Activated CD4-positive, alpha-beta T cell treated with anti-CD3 and anti-CD28 coated beads, Interleukin-2, amount 10 ng/mL, durations not matched to agents 24 days and 14 days (primary cell): Measurements from ENCODE around the gene TMEM204. TPM values are rescaled to one million over a fixed set of nuclear protein-coding genes. Genes with fewer than 3 reads are reported as not detected.

ENCODE experiments used
- DNase-seq: peaks from one replicate; pipeline ENCODE4 v3.0.0; 2022
- H3K27ac Mint-ChIP-seq: one replicate; pipeline ENCODE4 v1.8.0; 2022; ENCODE audit warnings: mild to moderate bottlenecking, mixed read lengths
- H3K27me3 Mint-ChIP-seq: one replicate; pipeline ENCODE4 v1.8.0; 2022; ENCODE audit warnings: mixed read lengths
- H3K36me3 Mint-ChIP-seq: one replicate; pipeline ENCODE4 v1.8.0; 2022; ENCODE audit warnings: low read depth, mild to moderate bottlenecking, mixed read lengths
- H3K4me1 Mint-ChIP-seq: one replicate; pipeline ENCODE4 v1.8.0; 2021; ENCODE audit warnings: mixed read lengths
- H3K4me3 Mint-ChIP-seq: one replicate; pipeline ENCODE4 v1.8.0; 2022; ENCODE audit warnings: mild to moderate bottlenecking, moderate library complexity, mixed read lengths
- H3K9me3 Mint-ChIP-seq: one replicate; pipeline ENCODE4 v1.8.0; 2021; ENCODE audit warnings: mixed read lengths
- intact Hi-C: fragments of 100-400 bp; cut with micrococcal nuclease; formaldehyde crosslinking; loops from one replicate; pipeline ENCODE4 v1.15.1; 2023
- total RNA-seq: library from RNA; stranded (reverse); gene quantifications from 2 replicates; pipeline ENCODE4 v1.2.3, GENCODE V29; 2022

TMEM204 gene
- total RNA-seq, 1 donor from 2014 or later: 20.8 TPM

GRCh38 chr16:1520461-1520860 lies 13.0 kb upstream of the TMEM204 start:
- intact Hi-C loops: no loop called here

GRCh38 chr16:1523581-1524245 lies 9.8 kb upstream of the TMEM204 start:
- intact Hi-C loops: no loop called here
- no peaks in the 10 kb centered on the region for H3K27me3 Mint-ChIP-seq
- H3K4me1 Mint-ChIP-seq: peaks cover 16% of the 10 kb centered on the region
- no peaks in the 10 kb centered on the region for H3K9me3 Mint-ChIP-seq
- no peak overlapping the region for H3K4me3 Mint-ChIP-seq
- no peaks in the 10 kb centered on the region for H3K36me3 Mint-ChIP-seq
- no peak for DNase-seq
- no peak overlapping the region for H3K27ac Mint-ChIP-seq

More at GRCh38 chr16:1520461-1520860, 13.0 kb upstream of the TMEM204 start:
- Mint-ChIP-seq H3K27ac (no peak overlapping the region), H3K4me1 (peaks cover under 1% of the 10 kb centered on the region), H3K27me3 (no peaks in the 10 kb centered on the region), H3K9me3 (no peaks in the 10 kb centered on the region), H3K36me3 (no peaks in the 10 kb centered on the region), H3K4me3 (no peak overlapping the region)
- no peak for DNase-seq

- Mint-ChIP-seq H3K9me3 (no peaks in the 10 kb centered on the region), H3K4me1 (peaks cover 16% of the 10 kb centered on the region)
- DNase-seq: no peak
Measured at GRCh38 chr16:1524366-1524765, 9.1 kb upstream of the TMEM204 start.

GRCh38 chr16:1525871-1526607 lies 7.4 kb upstream of the TMEM204 start:
- no peaks in the 10 kb centered on the region for H3K9me3 Mint-ChIP-seq
- intact Hi-C loops: no loop called here
- no peak overlapping the region for H3K27ac Mint-ChIP-seq
- no peak for DNase-seq
- H3K4me3 Mint-ChIP-seq: peak overlapping the region; percentile 32
- no peaks in the 10 kb centered on the region for H3K27me3 Mint-ChIP-seq
- H3K36me3 Mint-ChIP-seq: no peaks in the 10 kb centered on the region
- peaks cover 20% of the 10 kb centered on the region for H3K4me1 Mint-ChIP-seq

More at GRCh38 chr16:1524366-1524765, 9.1 kb upstream of the TMEM204 start:
- Mint-ChIP-seq H3K27ac (no peak overlapping the region), H3K27me3 (no peaks in the 10 kb centered on the region), H3K4me3 (no peak overlapping the region), H3K36me3 (no peaks in the 10 kb centered on the region)
- intact Hi-C loops: no loop called here

- no peaks in the 10 kb centered on the region for H3K36me3 Mint-ChIP-seq
- H3K4me1 Mint-ChIP-seq: peaks cover 20% of the 10 kb centered on the region
- no peaks in the 10 kb centered on the region for H3K9me3 Mint-ChIP-seq
- peak overlapping the region; percentile 45 for H3K27ac Mint-ChIP-seq
- intact Hi-C loops: no loop called here
- DNase-seq: peak; percentile 78
- no peaks in the 10 kb centered on the region for H3K27me3 Mint-ChIP-seq
- peak overlapping the region; percentile 8 for H3K4me3 Mint-ChIP-seq
Measured at GRCh38 chr16:1526608-1527555, 6.6 kb upstream of the TMEM204 start.

GRCh38 chr16:1527836-1528811 lies 5.3 kb upstream of the TMEM204 start:
- Mint-ChIP-seq H3K9me3 (no peaks in the 10 kb centered on the region), H3K4me3 (no peak overlapping the region), H3K36me3 (no peaks in the 10 kb centered on the region), H3K4me1 (peaks cover 22% of the 10 kb centered on the region), H3K27me3 (no peaks in the 10 kb centered on the region), H3K27ac (peak overlapping the region; percentile 56)
- DNase-seq: no peak
- intact Hi-C loops: no loop called here

- peaks cover 24% of the 10 kb centered on the region for H3K4me1 Mint-ChIP-seq
- no peak overlapping the region for H3K4me3 Mint-ChIP-seq
- no peak for DNase-seq
- intact Hi-C loops: no loop called here
- H3K27ac Mint-ChIP-seq: peak overlapping the region; percentile 69
- H3K9me3 Mint-ChIP-seq: no peaks in the 10 kb centered on the region
- H3K27me3 Mint-ChIP-seq: no peaks in the 10 kb centered on the region
- H3K36me3 Mint-ChIP-seq: no peaks in the 10 kb centered on the region
Measured at GRCh38 chr16:1528921-1529537, 4.4 kb upstream of the TMEM204 start.

GRCh38 chr16:1530349-1530882 lies 3.0 kb upstream of the TMEM204 start:
- peaks cover 29% of the 10 kb centered on the region for H3K4me1 Mint-ChIP-seq
- intact Hi-C loops: no loop called here
- no peak overlapping the region for H3K27ac Mint-ChIP-seq
- H3K36me3 Mint-ChIP-seq: peaks cover 8% of the 10 kb centered on the region
- H3K4me3 Mint-ChIP-seq: no peak overlapping the region
- no peaks in the 10 kb centered on the region for H3K27me3 Mint-ChIP-seq
- DNase-seq: no peak
- H3K9me3 Mint-ChIP-seq: no peaks in the 10 kb centered on the region

GRCh38 chr16:1530883-1531637 lies 2.4 kb upstream of the TMEM204 start:
- no peak for DNase-seq
- H3K27me3 Mint-ChIP-seq: no peaks in the 10 kb centered on the region
- peaks cover 28% of the 10 kb centered on the region for H3K4me1 Mint-ChIP-seq
- no peak overlapping the region for H3K4me3 Mint-ChIP-seq
- intact Hi-C loops: no loop called here
- H3K36me3 Mint-ChIP-seq: peaks cover 13% of the 10 kb centered on the region
- no peak overlapping the region for H3K27ac Mint-ChIP-seq
- no peaks in the 10 kb centered on the region for H3K9me3 Mint-ChIP-seq

- no peak overlapping the region for H3K4me3 Mint-ChIP-seq
- no peak overlapping the region for H3K27ac Mint-ChIP-seq
- no peak for DNase-seq
- H3K9me3 Mint-ChIP-seq: no peaks in the 10 kb centered on the region
- H3K27me3 Mint-ChIP-seq: no peaks in the 10 kb centered on the region
- H3K36me3 Mint-ChIP-seq: peaks cover 14% of the 10 kb centered on the region
- intact Hi-C loops: no loop called here
- peaks cover 30% of the 10 kb centered on the region for H3K4me1 Mint-ChIP-seq
Measured at GRCh38 chr16:1531638-1531910, 1.9 kb upstream of the TMEM204 start.

- DNase-seq: no peak
- peak overlapping the region; percentile 94 for H3K27ac Mint-ChIP-seq
- no peaks in the 10 kb centered on the region for H3K27me3 Mint-ChIP-seq
- no peak overlapping the region for H3K4me3 Mint-ChIP-seq
- intact Hi-C loops: no loop called here
- peaks cover 29% of the 10 kb centered on the region for H3K4me1 Mint-ChIP-seq
- peaks cover 19% of the 10 kb centered on the region for H3K36me3 Mint-ChIP-seq
- no peaks in the 10 kb centered on the region for H3K9me3 Mint-ChIP-seq
Measured at GRCh38 chr16:1532081-1532760, 1.2 kb upstream of the TMEM204 start.

GRCh38 chr16:1532771-1533170 lies 695 bp upstream of the TMEM204 start:
- H3K27ac Mint-ChIP-seq: peak overlapping the region; percentile 94
- H3K9me3 Mint-ChIP-seq: no peaks in the 10 kb centered on the region
- H3K4me3 Mint-ChIP-seq: no peak overlapping the region
- H3K4me1 Mint-ChIP-seq: peaks cover 30% of the 10 kb centered on the region
- H3K27me3 Mint-ChIP-seq: no peaks in the 10 kb centered on the region
- DNase-seq: no peak
- H3K36me3 Mint-ChIP-seq: peaks cover 25% of the 10 kb centered on the region
- intact Hi-C loops: no loop called here
